ENCODE measurements around the gene EEF1G.

Gene EEF1G

GRCh38 chr11:62513626-62514025 is 60.1 kb downstream of the EEF1G start:
- DNase-seq (ENCODE audit: low read depth) = no peak
- no peak for TF ChIP-seq CTCF (IDR thresholded peaks at IDR 0.05; ENCODE audit: low read depth, low read length, missing control alignments)
- H3K4me3 ChIP-seq (ENCODE audit: low read depth, low read length) = no peak overlapping the region
- in situ Hi-C loops (cut with HindIII; ENCODE audit: low sequenced_read_pairs) = no loop called here

DNA sequence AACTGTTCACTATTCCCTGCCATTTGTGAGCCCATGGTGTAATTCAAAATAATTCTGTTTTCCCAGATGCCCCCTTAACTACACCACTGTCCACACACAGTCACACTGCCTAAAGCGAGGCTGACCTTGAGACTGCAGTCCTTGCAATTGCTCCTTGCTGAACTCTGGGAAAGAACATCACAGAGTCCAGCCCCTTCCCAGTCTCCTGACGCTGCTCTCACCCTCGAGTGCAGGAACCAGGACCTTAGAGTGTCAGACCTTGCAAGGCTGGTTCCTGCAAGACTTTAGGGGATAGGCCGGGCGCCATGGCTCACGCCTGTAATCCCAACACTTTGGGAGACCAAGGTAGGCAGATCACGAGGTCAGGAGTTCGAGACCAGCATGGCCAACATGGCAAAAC is 60.7 kb downstream of the EEF1G start:
- no peak for TF ChIP-seq CTCF (IDR thresholded peaks at IDR 0.05; ENCODE audit: low read depth, low read length, missing control alignments)
- in situ Hi-C loops (cut with HindIII; ENCODE audit: low sequenced_read_pairs) = no loop called here
- no peak for DNase-seq (ENCODE audit: low read depth)
- H3K4me3 ChIP-seq (ENCODE audit: low read depth, low read length) = no peak overlapping the region
